Left cardiac atrium (tissue), 4 donors: ENCODE results near the gene CENPT. TPM values are rescaled to one million over a fixed set of nuclear protein-coding genes. Genes with fewer than 3 reads are reported as not detected.
A peak's percentile ranks its signal among the peaks of the same experiment; 100 is the strongest.
"Not testable (repeated sequence)": the region's sequence is repeated elsewhere in the genome, so short reads cannot be mapped to it uniquely, and the experiment has no call there.

Source experiments
- ATAC-seq, 2 donors: fragments of 200-7000 bp; cut with Tn5 transposase; one replicate each; pipeline ENCODE4 v1.9.1; 2020; ENCODE audit warnings: mild to moderate bottlenecking in 2 of 2, moderate library complexity in 2 of 2
- DNase-seq: peaks from one replicate; pipeline ENCODE4 v3.0.0-alpha.2; 2020
- intact Hi-C, 2 donors: fragments of 100-400 bp; cut with DNase I; formaldehyde crosslinking; loops; one replicate each; pipeline versions ENCODE4 v1.14.1 to v1.15.1; 2022 to 2023
- total RNA-seq, 2 donors: library from RNA; stranded (reverse); fragmentation: NEBNext Ultra II Directional; extraction: Animal tissue kit (Norgen Biotek cat#: 25700); gene quantifications; one replicate each; pipeline ENCODE4 v1.2.1, GENCODE V29; 2021
- donor health status: DM: no; HTN: yes; CAD: no.
- donor health status: DM: no; HTN: yes; CAD: no; lungs with severe emphysema.
- donor health status: DM: yes; HTN: yes; CAD: no.
- donor health status: Dilated cardiomyopathy.

CENPT gene
- total RNA-seq, 2 donors from 2014 or later: 22.1 to 22.2 TPM

DNA sequence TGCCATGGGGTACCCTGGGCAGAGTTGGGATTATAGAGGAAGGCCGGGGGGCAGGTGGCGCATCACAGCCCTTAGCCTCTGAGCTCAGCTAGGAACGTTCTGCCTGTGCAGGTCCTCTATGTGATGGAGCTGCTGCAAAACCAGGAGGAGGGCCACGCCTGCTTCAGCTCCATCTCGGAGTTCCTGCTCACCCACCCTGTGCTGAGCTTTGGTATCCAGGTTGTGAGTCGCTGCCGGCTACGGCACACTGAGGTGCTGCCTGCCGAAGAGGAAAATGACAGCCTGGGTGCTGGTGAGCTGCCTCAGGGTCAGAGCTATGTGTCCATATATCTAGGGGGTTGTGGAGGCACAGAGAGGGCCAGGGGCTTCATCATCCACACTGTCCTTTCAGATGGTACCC lies 31.4 kb upstream of the CENPT start:
- intact Hi-C loops: no loop called here
- ATAC-seq (no peak), DNase-seq (no peak)

DNA sequence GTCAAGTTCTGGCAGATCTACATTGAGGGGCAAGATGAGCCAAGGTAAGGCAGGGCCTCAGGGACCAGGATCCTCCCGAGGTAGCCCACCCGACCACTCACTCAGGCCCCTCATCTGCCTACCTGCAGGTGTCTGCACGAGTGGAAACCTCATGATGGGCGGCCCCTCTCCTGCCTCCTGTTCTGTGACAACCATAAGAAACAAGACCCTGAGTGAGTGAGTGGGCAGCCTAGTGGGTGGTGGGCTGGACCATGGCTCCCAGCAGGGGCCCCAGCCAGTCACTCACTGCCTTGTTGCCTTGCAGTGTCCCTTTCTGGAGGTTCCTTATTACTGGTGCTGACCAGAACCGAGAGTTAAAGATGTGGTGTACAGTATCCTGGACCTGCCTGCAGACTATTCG lies 30.7 kb upstream of the CENPT start:
- DNase-seq: no peak
- intact Hi-C loops: no loop called here
- no peak for ATAC-seq

DNA sequence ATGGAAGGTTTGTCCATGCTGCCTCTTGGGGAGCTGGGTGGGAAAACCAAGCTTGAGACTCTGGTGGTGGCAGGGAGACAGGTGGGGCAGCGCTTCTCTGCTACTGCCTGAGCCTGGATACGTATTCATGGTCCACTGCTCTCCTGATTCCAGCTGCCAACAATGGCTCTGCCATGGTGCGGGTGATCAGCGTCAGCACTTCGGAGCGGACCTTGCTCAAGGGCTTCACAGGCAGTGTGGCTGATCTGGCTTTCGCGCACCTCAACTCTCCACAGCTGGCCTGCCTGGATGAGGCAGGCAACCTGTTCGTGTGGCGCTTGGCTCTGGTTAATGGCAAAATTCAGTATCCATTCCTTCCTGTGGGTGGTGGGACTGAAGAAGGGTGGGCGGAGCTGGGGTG lies 29.6 kb upstream of the CENPT start:
- intact Hi-C loops: no loop called here
- no peak for DNase-seq

DNA sequence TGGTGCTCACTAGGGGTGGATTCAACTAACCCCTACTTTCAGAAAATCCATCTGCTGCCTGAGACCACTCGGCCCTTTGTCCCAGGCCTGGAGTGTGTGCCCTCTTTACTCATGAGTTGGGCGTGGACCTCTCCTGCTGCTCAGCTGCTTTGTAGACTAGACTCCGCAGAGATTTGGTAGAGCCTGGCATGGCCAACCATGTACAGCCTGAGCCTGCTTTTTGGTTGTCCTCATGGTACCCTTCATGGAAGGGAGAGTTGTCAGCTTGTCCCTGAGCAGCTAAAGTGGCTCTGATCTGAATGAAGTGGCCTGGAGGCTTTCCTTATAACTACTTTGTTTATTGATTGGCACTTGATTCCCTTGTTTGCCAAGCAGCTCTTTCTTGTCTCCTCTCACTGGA lies 26.9 kb upstream of the CENPT start:
- intact Hi-C loops: no loop called here
- no peak for DNase-seq
- ATAC-seq: no peak

More for the DNA sequence above, 29.6 kb upstream of the CENPT start:
- no peak for ATAC-seq

DNA sequence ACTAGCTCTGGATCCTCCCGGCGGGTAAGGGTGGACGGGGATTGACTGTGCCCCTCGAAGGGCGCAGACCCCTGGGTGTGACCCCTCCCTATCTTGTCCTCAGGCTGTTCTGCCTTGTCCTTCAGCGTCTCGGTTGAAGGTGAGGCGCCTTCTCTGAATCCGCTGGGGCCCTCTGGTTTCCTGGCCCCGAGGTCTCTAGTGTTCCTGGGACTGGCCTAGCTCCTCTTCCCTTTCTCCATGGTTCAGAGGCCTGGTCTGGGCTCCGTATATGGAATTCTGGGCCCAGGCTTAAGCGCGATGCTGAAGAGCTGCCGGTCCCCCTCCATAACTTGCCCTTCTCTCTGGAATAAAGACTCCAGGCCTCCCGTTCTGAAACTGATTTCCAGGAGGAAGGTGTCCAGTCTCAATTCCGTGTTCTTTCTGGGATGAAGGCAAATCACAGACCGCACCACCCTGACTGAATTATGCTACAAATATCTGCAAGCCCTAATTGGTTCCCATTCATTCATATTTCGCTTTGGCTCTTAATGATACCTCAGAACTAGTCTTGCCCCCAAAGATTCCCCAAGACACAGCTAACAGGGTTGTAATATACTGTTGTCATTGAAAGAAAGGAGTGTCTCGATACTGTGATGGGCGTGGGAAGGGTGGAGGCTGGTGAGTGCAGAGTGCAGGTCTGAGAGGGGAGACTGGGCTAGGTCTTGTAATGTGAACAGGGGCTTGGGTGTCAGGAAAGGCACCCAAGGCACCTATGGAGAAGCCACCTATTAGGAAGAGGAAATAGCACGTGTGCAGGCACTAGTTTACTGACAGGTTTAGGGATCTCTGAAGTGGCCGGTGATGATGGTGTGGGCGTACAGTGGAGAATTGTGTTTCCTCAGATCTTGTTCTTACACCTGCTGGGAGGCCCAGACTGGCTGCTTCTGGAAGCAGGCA lies 26.2 kb upstream of the CENPT start:
- ATAC-seq (peak; percentile 14 to 18), DNase-seq (no peak)
- intact Hi-C loops: loop anchor here in 1 of 2 donors (2.0 kb wide), 1 partner anchor 29 kb away; no protein-coding TSS in a partner anchor

- intact Hi-C loops: loop anchor here in 1 of 2 donors (2.0 kb wide), 1 partner anchor 28 kb away; no protein-coding TSS in a partner anchor
- DNase-seq (peak; percentile 88), ATAC-seq (peak; percentile 93 to 95)
Observed at GRCh38 chr16:67872631-67873434, 25.3 kb upstream of the CENPT start, which contains the start of gene EDC4. Gene EDC4, plus strand, starts transcription at chr16:67873052. Its CDS starts 210 bp downstream, at chr16:67873262.

DNA sequence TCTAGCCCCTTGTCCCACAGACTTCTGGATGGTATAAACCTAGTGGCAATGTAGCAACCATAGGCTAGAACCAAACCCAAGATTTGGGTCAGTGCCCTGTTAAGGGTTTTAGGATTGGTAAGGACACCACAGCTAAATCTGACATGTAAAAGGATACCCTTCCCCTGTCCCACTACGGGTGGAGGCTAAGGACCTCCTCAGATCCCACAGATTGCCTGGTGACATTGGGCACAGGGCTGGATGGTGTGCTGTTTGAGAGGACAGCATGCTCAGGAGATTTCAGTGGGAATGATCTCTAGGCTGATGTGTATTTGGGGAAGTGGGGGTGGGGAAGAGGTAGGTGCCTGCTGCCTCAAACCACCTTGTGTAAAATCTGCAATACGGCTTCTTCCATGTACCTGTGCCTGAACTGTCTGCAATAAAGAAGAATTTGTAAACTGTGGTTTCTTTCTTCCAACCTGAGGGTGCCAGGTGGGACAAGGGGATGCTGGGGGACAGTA lies 24.7 kb upstream of the CENPT start:
- intact Hi-C loops: loop anchor here in 1 of 2 donors (2.0 kb wide), 1 partner anchor 27 kb away; no protein-coding TSS in a partner anchor
- ATAC-seq (no peak), DNase-seq (no peak)

- DNase-seq (no peak), ATAC-seq (no peak)
- intact Hi-C loops: no loop called here
Observed at GRCh38 chr16:67871256-67871655, 23.8 kb upstream of the CENPT start.

GRCh38 chr16:67869653-67870052 lies 22.2 kb upstream of the CENPT start:
- DNase-seq (no peak), ATAC-seq (no peak)
- intact Hi-C loops: no loop called here

DNA sequence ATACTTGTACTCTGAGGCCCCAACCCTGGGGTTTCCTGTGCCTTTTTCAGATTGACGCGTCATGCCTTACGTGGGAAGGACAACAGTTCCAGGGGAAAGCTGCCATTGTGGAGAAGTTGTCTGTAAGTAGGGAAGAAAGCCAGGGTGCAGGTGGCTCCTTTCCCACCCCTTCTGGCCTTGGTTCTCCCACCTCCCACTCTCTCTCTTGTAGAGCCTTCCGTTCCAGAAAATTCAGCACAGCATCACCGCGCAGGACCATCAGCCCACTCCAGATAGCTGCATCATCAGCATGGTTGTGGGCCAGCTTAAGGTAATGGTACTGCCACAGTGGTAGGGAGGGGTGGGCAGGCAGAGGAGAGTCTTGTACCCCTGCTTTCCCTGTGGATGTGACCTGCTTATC lies 20.8 kb upstream of the CENPT start:
- no peak for DNase-seq
- intact Hi-C loops: no loop called here
- no peak for ATAC-seq

DNA sequence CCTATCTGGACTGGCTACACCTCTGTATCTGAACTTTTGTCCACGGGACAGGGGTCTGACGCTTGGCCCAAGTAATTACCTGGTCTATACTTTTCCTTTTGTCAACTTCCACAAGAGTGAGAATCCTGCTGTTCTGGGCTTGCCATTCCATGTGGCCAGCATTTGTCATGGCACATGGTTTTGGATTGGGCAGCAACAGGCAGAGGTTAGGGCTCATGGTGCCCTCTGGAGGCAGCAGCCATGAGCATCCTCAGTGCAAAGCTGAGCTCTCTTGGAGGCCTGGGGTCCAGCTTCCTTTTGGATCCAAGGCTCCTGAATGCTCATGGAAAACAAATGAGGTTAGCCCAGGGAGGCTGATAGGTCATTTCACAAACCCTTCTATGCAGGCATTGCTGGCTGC lies 17.8 kb upstream of the CENPT start:
- intact Hi-C loops: no loop called here
- ATAC-seq: peak in 1 of 2 donors; percentile 17
- DNase-seq: no peak

- no peak for ATAC-seq
- intact Hi-C loops: no loop called here
- DNase-seq: no peak
Observed at GRCh38 chr16:67864594-67864993, 17.1 kb upstream of the CENPT start.

- ATAC-seq, intact Hi-C loops, DNase-seq: not testable (repeated sequence)
Observed at GRCh38 chr16:67864044-67864443, 16.6 kb upstream of the CENPT start.

DNA sequence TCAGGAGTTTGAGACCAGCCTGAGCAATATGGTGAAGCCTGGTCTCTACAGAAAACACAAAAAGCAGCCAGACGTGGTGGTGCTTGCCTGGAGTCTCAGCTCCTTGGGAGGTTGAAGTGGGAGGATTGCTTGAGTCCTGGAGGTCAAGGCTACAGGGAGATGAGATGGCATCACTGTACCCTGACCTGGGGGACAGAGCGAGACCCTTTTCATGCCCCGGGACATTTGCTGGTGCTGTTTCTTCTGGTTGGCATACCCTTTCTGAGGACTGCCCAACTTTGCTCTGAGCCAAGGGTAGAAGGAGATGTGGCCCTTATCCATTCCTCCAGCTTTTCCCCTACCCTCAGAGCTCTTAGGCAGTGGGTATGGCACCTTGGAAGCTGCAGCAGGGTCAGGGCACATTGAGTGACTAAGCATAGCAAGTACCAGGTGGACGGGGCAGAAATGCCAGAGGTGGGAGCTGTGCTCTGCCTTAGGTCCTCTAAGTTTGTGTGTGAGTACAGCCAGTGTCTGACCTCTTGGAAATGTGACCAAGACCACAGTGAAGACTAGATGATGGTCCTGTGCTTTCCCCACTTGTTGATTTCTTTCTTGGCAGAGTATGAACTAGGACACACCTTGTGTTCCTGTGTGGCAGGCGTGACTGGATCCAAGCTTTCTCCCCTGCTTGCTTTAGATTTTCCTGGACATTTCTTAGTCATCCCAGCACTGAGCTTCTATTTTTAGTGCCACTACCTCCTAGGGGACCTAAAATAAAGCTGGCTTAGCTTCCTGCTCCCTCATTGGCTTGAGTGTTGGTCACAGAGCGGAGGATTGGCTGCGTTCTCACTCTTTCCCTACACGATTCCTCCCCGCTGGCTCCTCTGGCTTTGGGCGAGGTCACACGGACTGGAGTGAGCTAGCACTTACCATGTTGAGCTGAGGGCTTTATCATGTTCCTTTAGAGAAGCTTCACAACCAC lies 15.4 kb upstream of the CENPT start:
- intact Hi-C loops: no loop called here
- ATAC-seq: peak; percentile 88 to 95
- peak; percentile 79 for DNase-seq

- ATAC-seq (no peak), DNase-seq (no peak)
- intact Hi-C loops: no loop called here
Observed at GRCh38 chr16:67861877-67862276, 14.4 kb upstream of the CENPT start.

GRCh38 chr16:67860589-67861398 lies 13.3 kb upstream of the CENPT start:
- peak in 1 of 2 donors; percentile 33 for ATAC-seq
- intact Hi-C loops: no loop called here

GRCh38 chr16:67858500-67858899 lies 11.0 kb upstream of the CENPT start:
- DNase-seq (no peak), ATAC-seq (no peak)

More at GRCh38 chr16:67860589-67861398, 13.3 kb upstream of the CENPT start:
- DNase-seq: no peak

More at GRCh38 chr16:67858500-67858899, 11.0 kb upstream of the CENPT start:
- intact Hi-C loops: no loop called here
